Hepatocyte (in vitro differentiated cells): ENCODE data around the gene SMOC1.

Experiments
- EZH2 ChIP-seq: fragments of 200-600 bp; sonication (generic); IDR thresholded peaks from 2 replicates; pipeline ENCODE4 v1.6.1; 2016; ENCODE audit warnings: antibody characterized with exemption, mild to moderate bottlenecking, borderline replicate concordance
- EZH2phosphoT487 ChIP-seq: fragments of 200-600 bp; sonication (generic); IDR thresholded peaks from one replicate; pipeline ENCODE4 v1.6.1; 2018; ENCODE audit warnings: antibody characterized with exemption, mild to moderate bottlenecking, low read depth, moderate library complexity; ENCODE audit not compliant: unreplicated experiment, severe bottlenecking
- TF ChIP-seq, protein P1 (sequence below): fragments of 200-600 bp; sonication (generic); IDR thresholded peaks from 2 replicates; pipeline ENCODE4 v1.5.1; 2016; ENCODE audit warnings: antibody characterized with exemption, mild to moderate bottlenecking; ENCODE audit not compliant: poor library complexity

DNA sequence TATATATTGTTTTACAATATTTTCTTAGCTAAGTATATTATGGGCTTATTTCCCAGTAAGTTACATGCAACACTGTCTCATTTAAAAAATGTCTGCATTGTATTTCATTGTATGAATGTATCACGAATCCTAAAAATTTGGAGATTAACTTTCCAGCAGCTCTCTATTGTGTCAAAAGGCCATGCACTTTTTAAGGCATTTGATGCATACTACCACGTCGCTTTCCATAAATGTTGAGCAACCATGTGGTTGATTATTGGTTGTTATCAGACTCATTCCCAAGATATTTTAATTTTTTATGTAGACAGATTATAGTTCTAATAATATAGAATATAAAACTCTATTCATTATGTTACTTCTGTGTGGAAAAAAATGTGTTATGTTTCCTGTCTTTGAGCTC, 79.9 kb downstream of the SMOC1 start:
- TF ChIP-seq EZH2 (no peak), EZH2phosphoT487 (no peak)
- TF ChIP-seq, protein P1, sequence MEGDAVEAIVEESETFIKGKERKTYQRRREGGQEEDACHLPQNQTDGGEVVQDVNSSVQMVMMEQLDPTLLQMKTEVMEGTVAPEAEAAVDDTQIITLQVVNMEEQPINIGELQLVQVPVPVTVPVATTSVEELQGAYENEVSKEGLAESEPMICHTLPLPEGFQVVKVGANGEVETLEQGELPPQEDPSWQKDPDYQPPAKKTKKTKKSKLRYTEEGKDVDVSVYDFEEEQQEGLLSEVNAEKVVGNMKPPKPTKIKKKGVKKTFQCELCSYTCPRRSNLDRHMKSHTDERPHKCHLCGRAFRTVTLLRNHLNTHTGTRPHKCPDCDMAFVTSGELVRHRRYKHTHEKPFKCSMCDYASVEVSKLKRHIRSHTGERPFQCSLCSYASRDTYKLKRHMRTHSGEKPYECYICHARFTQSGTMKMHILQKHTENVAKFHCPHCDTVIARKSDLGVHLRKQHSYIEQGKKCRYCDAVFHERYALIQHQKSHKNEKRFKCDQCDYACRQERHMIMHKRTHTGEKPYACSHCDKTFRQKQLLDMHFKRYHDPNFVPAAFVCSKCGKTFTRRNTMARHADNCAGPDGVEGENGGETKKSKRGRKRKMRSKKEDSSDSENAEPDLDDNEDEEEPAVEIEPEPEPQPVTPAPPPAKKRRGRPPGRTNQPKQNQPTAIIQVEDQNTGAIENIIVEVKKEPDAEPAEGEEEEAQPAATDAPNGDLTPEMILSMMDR = no peak
